ENCODE results near the gene ABLIM2.

Gene ABLIM2

GRCh38 chr4:8099981-8100464 is 58.6 kb downstream of the ABLIM2 start:
- no peak for DNase-seq

GRCh38 chr4:8098506-8098905 is 60.1 kb downstream of the ABLIM2 start:
- no peak for DNase-seq

- DNase-seq: no peak
These were observed 60.8 kb downstream of the ABLIM2 start for GRCh38 chr4:8097721-8098345.

- DNase-seq: no peak
These were observed 61.5 kb downstream of the ABLIM2 start for GRCh38 chr4:8097141-8097541.

GRCh38 chr4:8096690-8097061 is 61.9 kb downstream of the ABLIM2 start:
- DNase-seq: no peak

- DNase-seq: no peak
These were observed 62.5 kb downstream of the ABLIM2 start for GRCh38 chr4:8095956-8096689.

GRCh38 chr4:8093587-8094274 is 64.9 kb downstream of the ABLIM2 start:
- DNase-seq: no peak

GRCh38 chr4:8092282-8092681 is 66.3 kb downstream of the ABLIM2 start:
- no peak for DNase-seq

- no peak for DNase-seq
These were observed 67.8 kb downstream of the ABLIM2 start for GRCh38 chr4:8090744-8091301.

- DNase-seq: no peak
These were observed 68.3 kb downstream of the ABLIM2 start for GRCh38 chr4:8090312-8090711.

GRCh38 chr4:8089862-8090261 is 68.8 kb downstream of the ABLIM2 start:
- DNase-seq: no peak

- no peak for DNase-seq
These were observed 69.6 kb downstream of the ABLIM2 start for GRCh38 chr4:8088966-8089491.

GRCh38 chr4:8087921-8088495 is 70.6 kb downstream of the ABLIM2 start:
- no peak for DNase-seq

- DNase-seq: no peak
These were observed 71.7 kb downstream of the ABLIM2 start for GRCh38 chr4:8086783-8087445.

GRCh38 chr4:8085491-8086117 is 73.0 kb downstream of the ABLIM2 start:
- DNase-seq: no peak

- no peak for DNase-seq
These were observed 73.7 kb downstream of the ABLIM2 start for GRCh38 chr4:8084712-8085490.

- no peak for DNase-seq
These were observed 74.5 kb downstream of the ABLIM2 start for GRCh38 chr4:8084031-8084660.

- no peak for DNase-seq
These were observed 75.4 kb downstream of the ABLIM2 start for GRCh38 chr4:8083086-8083825.

GRCh38 chr4:8082517-8083055 is 76.0 kb downstream of the ABLIM2 start:
- DNase-seq: no peak

Measured in DMS 273 treated with DMSO at 0.1 percent for 48 hours (cell line).